OCI-LY7 (cell line): ENCODE data around the gene DSCAM.

ENCODE experiments used
- CTCF ChIP-seq: fragments of 200-600 bp; sonication (generic); conservative IDR thresholded peaks from 2 replicates; pipeline ENCODE4 v1.5.1; 2014; ENCODE audit warnings: mild to moderate bottlenecking, antibody characterized with exemption, low read length, moderate library complexity, mixed read lengths
- EZH2phosphoT487 ChIP-seq: fragments of 200-600 bp; sonication (generic); IDR thresholded peaks from 2 replicates; pipeline ENCODE4 v1.6.1; 2018; ENCODE audit warnings: low read depth, borderline replicate concordance, mild to moderate bottlenecking, mixed run types, antibody characterized with exemption, low read length, moderate library complexity, mixed read lengths

GRCh38 chr21:40153351-40153750, 693.6 kb downstream of the DSCAM start:
- no peak for TF ChIP-seq CTCF
- no peak for TF ChIP-seq EZH2phosphoT487
